GM18858 (cell line): Measurements from ENCODE around the gene KNDC1.

Experiments
- ATAC-seq: cut with Tn5 transposase; IDR thresholded peaks from one replicate; pipeline ENCODE4 v1.9.1; 2021; ENCODE audit not compliant: unreplicated experiment

KNDC1 gene

GRCh38 chr10:133159611-133159949 lies 439 bp upstream of the KNDC1 start:
- no peak for ATAC-seq

DNA sequence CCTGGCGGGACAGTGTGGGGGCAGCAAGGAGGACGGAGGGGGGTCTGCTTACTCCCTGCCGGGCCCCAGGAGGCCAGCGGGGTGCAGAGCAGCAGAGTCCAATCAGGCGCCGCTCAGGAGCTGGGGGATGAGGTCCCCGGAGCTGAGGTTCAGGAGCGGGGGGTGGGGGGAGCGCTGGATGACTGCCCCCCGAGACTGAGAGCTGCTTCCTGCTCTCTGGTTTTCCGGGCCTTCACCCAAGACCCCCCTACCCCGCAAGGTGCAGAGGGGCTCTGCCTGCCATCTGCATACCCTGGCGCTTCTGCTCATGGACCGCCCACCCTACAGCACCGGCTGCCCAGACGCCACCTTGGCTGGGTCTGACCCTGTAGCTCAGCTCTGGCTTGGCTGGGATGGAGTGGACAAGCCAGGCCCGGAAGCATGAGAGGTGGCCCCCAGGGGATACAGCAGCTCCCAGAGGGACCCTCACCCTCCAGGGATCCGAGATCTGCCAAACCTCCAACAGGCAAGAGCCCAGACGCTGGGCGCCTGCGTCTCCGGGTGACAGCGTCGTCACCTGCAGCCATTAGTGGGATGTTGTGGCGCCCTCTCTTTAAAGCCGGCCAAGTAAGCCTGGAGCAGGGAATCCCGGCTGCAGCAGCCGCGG lies 930 bp downstream of the KNDC1 start:
- no peak for ATAC-seq

DNA sequence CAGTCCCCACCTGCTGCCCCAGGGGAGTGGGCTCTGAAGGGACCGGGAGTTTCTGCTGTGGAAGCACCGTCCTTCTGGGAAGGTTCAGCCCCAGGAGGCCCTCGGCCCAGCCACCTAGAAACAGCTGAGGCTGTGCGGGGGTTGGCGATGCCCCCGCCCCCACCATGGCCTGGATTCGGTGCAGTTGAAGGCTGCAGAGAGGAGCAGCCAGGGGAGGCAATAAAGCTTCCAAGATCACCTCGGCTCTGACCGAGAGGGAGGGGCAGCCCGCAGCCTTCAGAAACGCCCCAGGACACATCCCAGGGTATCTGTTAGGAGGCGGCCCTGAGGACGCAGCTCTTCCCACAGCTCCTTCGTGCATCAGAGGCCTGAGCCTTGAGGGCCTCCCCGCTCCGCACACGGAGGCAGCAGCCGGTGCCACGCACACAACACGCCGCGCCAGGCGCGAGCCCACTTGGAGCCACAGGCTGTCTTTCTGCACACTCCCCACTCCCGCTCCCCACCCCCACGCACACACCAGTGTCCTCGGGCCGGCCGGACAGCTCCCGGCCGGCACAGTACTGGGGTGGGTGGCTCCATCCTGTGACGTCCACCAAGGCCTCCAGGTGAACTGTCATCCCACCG lies 1.6 kb downstream of the KNDC1 start:
- ATAC-seq, result no peak

GRCh38 chr10:133162178-133162909 lies 2.3 kb downstream of the KNDC1 start:
- ATAC-seq, result no peak

DNA sequence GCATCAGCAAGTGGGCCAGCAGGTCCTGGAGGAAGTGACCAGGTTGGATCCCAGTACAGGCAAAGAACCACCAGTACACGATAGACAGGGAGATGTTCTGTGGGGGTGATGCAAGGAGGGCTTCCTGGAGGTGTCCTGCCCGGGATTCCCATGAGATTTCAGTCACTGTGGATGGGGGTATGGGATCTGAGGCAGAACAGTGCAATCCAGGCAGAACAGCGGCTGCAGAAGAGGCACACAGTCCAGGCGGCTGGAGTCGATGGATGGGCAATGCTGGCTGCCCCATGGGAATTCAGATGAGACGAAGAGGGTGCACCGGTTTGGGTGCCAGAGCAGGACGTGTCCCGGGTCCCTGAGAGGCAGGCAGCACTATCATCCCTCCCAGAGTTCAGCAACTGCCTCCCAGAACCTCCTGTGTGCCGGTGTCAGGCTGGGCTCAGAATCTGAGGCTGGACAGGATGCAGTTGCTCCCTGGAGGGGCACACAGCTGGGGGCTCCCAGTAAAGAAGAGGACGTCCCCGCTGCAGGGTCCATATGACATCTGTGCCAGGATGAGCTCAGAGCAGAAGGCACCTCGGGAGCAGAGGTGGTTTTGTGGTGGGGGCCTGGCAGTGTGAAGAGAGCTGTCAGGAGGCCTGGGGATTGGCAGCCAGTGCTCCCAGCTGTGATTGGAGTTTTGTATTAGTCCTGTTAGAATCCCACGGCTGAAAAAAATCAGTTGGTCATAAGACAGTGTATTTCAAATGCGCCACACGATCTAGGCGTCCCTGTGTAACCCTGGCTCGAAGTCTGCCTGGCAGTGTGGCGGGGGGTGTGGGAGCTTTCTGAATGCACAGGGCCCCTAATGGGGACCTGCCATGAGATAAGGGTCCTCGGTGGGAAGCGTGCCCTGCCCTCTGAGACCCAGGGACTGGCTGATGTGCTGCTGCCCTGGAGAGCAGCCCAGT lies 3.2 kb downstream of the KNDC1 start:
- ATAC-seq, result no peak

GRCh38 chr10:133163889-133164815 lies 4.1 kb downstream of the KNDC1 start:
- ATAC-seq, result no peak

- ATAC-seq, result no peak
Measured at GRCh38 chr10:133164816-133165555, 5.0 kb downstream of the KNDC1 start.

- no peak for ATAC-seq
Measured at GRCh38 chr10:133165556-133166503, 5.8 kb downstream of the KNDC1 start.

DNA sequence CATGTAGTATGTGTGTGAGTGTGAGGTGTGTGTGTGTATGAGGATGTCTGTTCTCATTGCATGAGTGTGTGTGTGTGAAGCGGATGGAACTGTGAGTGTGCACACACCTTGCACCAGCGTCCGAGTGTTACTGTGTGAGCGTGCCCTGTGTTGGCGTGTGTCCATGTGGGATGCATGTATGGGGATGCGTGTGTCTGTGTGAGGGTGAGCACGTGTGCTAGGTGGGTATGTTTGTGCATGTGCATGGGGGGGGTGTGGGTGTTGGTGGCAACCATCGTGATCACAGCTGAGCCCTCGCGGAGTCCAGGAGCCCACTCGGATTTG lies 6.4 kb downstream of the KNDC1 start:
- ATAC-seq, result no peak

DNA sequence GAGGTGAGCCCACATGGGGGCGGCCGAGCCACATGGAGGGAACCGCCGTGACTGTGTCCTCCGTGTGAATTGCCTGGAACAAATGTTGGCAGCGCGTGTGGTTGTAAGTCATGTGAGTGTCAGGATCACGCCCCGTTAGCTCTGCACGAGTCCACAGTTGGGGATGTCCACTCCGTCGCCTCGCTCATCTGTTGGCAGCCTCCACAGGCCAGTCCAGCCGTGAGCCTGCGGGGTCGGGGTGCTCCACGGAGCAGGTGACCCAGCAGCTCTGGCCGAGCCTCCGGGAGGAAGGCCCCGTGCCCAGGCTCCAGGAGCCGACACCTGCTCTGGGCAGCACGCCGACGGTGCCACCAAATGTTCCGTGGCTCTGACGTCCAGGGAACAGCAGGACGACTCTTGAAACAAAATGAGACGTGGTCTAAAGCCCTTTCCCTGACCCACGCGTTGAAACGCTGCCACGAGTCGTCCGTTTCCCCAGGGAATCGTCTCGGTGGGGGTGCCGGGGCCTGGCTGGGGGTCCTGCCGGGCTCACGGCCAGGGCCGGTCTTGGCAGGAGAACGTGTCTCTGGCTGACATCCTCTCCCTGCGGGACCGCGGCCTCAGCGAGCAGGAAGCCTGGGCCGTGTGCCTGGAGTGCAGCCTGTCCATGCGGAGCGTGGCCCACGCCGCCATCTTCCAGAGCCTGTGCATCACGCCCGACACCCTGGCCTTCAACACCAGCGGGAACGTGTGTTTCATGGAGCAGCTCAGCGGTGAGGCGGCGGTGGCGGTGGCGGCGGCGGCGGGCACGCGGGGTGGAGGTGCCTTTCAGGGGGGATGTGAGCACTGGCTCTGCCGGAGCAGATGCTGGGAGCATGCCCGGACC lies 7.0 kb downstream of the KNDC1 start:
- no peak for ATAC-seq

DNA sequence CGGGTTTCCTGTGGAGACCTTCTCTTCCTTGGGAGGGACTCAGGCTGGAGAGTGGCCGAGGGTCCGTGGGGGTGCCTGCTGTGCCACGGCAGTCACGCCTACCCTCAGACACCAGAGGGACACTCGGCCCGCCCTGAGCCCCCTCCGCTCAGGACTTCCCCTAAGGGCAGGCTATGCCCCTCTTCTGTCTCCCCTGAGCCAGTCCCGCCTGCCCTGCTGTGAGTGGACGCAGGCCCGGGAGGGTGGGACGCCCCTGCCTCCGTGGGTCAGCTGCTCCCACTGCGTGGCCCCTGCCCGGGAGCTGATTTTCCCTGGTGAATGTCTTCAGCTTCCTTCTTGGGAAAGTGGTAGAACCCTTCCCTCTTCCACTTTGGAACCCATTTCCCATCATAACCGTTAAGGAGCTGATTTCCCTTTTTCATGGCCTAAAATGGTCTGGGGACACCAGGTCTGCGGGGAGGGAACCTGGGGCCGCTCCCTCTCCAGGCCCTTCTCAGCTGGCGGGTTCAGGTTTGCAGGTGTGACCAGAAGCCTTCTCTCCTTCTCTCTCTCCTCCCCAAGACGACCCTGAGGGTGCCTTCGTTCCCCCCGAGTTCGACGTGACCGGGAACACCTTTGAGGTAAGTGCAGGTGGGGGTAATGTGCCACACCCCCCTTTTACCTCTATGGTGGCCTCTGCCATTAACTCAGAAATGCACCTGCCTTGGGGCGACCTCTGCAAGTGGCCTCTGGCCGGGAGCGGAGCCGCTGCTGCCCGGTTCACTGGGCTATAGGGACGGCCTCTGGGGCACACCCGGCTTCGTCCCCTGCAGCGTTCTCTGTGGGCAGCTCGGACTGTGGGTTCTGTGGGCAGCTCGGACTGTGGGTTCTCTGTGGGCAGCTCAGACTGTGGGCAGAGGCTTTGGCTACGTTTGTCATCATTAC lies 7.9 kb downstream of the KNDC1 start:
- ATAC-seq, result no peak

- no peak for ATAC-seq
Measured at GRCh38 chr10:133168617-133169031, 8.6 kb downstream of the KNDC1 start.

- no peak for ATAC-seq
Measured at GRCh38 chr10:133169173-133169947, 9.3 kb downstream of the KNDC1 start.

GRCh38 chr10:133170092-133170491 lies 10.1 kb downstream of the KNDC1 start:
- no peak for ATAC-seq

DNA sequence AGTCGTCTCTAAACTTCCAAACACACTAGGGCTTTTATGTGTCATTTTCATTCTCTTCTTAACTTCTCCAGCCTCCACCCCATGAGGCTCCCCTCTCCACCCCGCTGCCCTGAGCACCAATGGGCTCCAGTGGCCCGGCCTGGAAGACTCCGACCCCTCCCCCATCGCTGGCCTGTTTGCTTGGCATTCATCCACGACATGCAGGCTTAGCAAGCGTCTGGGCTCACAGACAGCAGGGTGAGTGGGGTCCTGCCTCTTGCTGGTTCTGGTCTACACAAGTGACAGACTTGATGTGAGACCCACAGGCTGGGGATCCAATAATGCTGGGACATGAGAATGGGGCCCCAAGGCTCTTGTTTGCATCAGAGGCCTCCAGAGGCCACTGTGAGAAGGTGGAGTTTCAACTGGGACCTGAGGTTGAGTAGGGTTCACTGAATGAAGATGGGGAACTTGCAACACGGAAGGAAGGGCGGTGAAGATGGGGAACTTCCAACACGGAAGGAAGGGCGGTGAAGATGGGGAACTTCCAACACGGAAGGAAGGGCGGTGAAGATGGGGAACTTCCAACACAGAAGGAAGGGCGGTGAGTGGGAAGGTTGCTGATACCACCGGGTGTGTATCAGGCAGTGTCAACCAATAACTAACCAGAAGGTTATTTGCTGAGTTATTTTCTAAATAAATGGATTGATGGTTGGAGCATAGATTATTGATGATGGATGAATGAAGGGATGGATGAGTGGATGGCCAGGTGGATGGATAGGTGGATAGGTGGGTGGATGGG lies 14.0 kb downstream of the KNDC1 start:
- no peak for ATAC-seq
